ENCODE results near the gene MARCKSL1. TPM values are rescaled to one million over a fixed set of nuclear protein-coding genes. Genes with fewer than 3 reads are reported as not detected.
A peak's percentile ranks its signal among the peaks of the same experiment; 100 is the strongest.

The MARCKSL1 gene
- polyA plus RNA-seq, 1 donor (not counting 4 experiments of a cell fraction or from before 2014, with no cell fraction given) = 8.5 TPM

DNA sequence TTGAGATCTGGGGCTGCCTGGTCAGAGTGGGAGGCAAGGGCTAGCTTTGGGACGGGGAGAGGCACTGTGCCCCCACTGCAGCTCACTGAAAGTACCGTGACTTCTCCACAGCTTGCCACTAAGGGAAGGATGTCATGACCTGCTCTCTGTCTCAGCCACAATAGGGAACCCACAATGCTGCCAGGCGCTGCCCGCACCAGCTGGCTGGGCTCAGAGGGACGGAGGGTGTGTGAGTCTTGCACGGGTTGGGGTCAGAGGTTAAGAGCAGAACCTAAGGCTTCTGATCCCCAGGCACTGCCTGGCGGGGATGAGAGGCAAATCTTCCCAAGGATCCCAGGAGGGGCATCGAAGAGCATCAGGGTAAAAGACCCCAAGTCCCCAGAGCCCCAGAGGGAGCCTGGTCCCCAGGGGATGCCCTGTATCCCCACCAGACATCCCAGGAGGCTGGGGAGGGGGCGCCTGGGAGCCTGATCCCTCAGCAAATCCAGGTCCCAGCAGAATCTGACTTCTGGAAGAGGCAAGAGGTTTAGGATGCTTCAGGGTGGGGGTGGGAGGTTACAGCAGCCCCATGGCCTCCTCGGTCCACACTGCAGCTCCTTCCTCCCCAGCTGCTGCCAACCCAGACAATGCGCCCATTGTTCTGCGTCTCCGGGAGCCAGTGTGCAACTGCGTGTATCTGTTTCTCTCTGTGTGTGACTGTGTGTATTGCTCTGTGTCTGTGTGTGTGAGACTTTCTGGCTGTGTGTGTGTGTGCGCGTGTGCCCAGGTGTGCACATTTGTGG lies 2.0 kb upstream of the MARCKSL1 start:
- Histone ChIP-seq H3K9me3 (ENCODE audit: control insufficient read depth, low read depth, low read length) (no peaks in the 10 kb centered on the region), H3K79me2 (ENCODE audit: control insufficient read depth, insufficient read depth, low read length) (no peaks in the 10 kb centered on the region), H3K9ac (ENCODE audit: control insufficient read depth, extremely low read depth, insufficient read depth, low read length) (peak overlapping the region; percentile 37), H2AFZ (ENCODE audit: control insufficient read depth, low read length) (no peak overlapping the region), H3K4me2 (ENCODE audit: control insufficient read depth, extremely low read depth, insufficient read depth, low read depth, low read length) (no peak overlapping the region), H3K9me1 (ENCODE audit: control insufficient read depth, extremely low read depth, insufficient read depth, low read length) (no peaks in the 10 kb centered on the region), H3K4me3 (ENCODE audit: control insufficient read depth in 2 of 3, extremely low read depth in 1 of 3, insufficient read depth in 2 of 3, low read depth in 1 of 3, low read length in 3 of 3) (no peak overlapping the region), H3K4me1 (ENCODE audit: control insufficient read depth, extremely low read depth, insufficient read depth, low read length) (peaks cover 27% of the 10 kb centered on the region), H3K27ac (ENCODE audit: control insufficient read depth, insufficient read depth, low read length) (no peak overlapping the region), H3K36me3 (ENCODE audit: control insufficient read depth in 2 of 2, extremely low read depth in 1 of 2, insufficient read depth in 2 of 2, low read length in 2 of 2) (no peaks in the 10 kb centered on the region), H3K27me3 (ENCODE audit: control insufficient read depth, extremely low read depth, insufficient read depth, low read length) (peaks cover 14% of the 10 kb centered on the region), H4K20me1 (ENCODE audit: control insufficient read depth, extremely low read depth, insufficient read depth, low read length) (peaks cover 2% of the 10 kb centered on the region)
- dilution Hi-C loops (cut with MboI; ENCODE audit: extremely low pct_ligation_motif_present, low sequenced_read_pairs) = no loop called here
- TF ChIP-seq, protein P1, sequence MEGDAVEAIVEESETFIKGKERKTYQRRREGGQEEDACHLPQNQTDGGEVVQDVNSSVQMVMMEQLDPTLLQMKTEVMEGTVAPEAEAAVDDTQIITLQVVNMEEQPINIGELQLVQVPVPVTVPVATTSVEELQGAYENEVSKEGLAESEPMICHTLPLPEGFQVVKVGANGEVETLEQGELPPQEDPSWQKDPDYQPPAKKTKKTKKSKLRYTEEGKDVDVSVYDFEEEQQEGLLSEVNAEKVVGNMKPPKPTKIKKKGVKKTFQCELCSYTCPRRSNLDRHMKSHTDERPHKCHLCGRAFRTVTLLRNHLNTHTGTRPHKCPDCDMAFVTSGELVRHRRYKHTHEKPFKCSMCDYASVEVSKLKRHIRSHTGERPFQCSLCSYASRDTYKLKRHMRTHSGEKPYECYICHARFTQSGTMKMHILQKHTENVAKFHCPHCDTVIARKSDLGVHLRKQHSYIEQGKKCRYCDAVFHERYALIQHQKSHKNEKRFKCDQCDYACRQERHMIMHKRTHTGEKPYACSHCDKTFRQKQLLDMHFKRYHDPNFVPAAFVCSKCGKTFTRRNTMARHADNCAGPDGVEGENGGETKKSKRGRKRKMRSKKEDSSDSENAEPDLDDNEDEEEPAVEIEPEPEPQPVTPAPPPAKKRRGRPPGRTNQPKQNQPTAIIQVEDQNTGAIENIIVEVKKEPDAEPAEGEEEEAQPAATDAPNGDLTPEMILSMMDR (optimal IDR thresholded peaks at IDR 0.05 in 1 of 3, IDR thresholded peaks at IDR 0.05 in 1 of 3, conservative IDR thresholded peaks at IDR 0.05 in 1 of 3; ENCODE audit: extremely low read depth in 1 of 3, insufficient read depth in 2 of 3, low read length in 3 of 3) = no peak
- TF ChIP-seq EZH2 (IDR thresholded peaks at IDR 0.05; ENCODE audit: low read length) = no peak
- FAIRE-seq (no peak), DNase-seq (ENCODE audit: low read depth, low spot score) (no peak)

DNA sequence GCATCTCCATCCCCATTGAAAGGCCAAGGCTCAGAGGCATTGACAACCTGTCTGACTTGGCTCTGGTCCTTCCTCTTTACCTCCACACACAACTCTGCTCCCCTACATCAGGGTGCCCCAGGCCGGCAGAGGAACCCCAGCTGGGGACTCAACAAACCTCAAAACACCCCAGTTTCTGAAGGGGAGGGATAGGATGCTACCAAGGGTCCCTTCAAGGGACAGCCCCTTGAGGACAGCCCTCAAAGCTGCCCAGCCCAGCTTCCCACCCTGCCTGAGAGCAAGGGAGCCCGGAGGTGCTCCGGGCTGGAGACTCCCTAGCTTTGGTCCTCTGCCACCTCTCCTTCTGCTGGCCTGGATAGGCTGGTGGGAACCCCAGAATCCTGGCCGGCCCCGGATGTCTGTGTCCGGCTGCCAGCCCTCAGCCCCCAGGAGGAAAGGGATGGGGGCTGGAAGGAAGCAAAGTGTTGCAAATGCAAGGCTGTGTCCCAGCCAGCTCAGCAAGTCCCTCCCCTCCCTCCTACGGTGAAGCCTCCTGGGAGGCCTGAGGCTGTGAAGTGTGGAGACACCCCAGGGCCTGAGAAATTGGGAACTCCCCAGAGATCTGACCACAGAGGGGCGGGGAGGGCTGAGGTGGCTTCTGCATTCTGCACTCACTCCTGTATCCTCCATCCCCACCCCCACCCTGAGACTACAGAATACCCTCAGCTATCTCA lies 1.1 kb upstream of the MARCKSL1 start:
- H3K4me1 ChIP-seq (ENCODE audit: control insufficient read depth, extremely low read depth, insufficient read depth, low read length) = peaks cover 34% of the 10 kb centered on the region

More for the DNA sequence above, 1.1 kb upstream of the MARCKSL1 start:
- no peaks in the 10 kb centered on the region for H3K9me1 ChIP-seq (ENCODE audit: control insufficient read depth, extremely low read depth, insufficient read depth, low read length)
- dilution Hi-C loops (cut with MboI; ENCODE audit: extremely low pct_ligation_motif_present, low sequenced_read_pairs) = no loop called here
- H3K9me3 ChIP-seq (ENCODE audit: control insufficient read depth, low read depth, low read length) = no peaks in the 10 kb centered on the region
- TF ChIP-seq, protein P1 (optimal IDR thresholded peaks at IDR 0.05 in 1 of 3, IDR thresholded peaks at IDR 0.05 in 1 of 3, conservative IDR thresholded peaks at IDR 0.05 in 1 of 3; ENCODE audit: extremely low read depth in 1 of 3, insufficient read depth in 2 of 3, low read length in 3 of 3) = no peak
- TF ChIP-seq EZH2 (IDR thresholded peaks at IDR 0.05; ENCODE audit: low read length) = no peak
- no peaks in the 10 kb centered on the region for H3K79me2 ChIP-seq (ENCODE audit: control insufficient read depth, insufficient read depth, low read length)
- no peak overlapping the region for H2AFZ ChIP-seq (ENCODE audit: control insufficient read depth, low read length)
- H3K27me3 ChIP-seq (ENCODE audit: control insufficient read depth, extremely low read depth, insufficient read depth, low read length) = peaks cover 14% of the 10 kb centered on the region
- H3K27ac ChIP-seq (ENCODE audit: control insufficient read depth, insufficient read depth, low read length) = no peak overlapping the region
- peaks cover 2% of the 10 kb centered on the region for H4K20me1 ChIP-seq (ENCODE audit: control insufficient read depth, extremely low read depth, insufficient read depth, low read length)
- no peak for FAIRE-seq
- no peak for DNase-seq (ENCODE audit: low read depth, low spot score)
- no peak overlapping the region for H3K4me2 ChIP-seq (ENCODE audit: control insufficient read depth, extremely low read depth, insufficient read depth, low read depth, low read length)
- no peak overlapping the region for H3K9ac ChIP-seq (ENCODE audit: control insufficient read depth, extremely low read depth, insufficient read depth, low read length)
- no peak overlapping the region for H3K4me3 ChIP-seq (ENCODE audit: control insufficient read depth in 2 of 3, extremely low read depth in 1 of 3, insufficient read depth in 2 of 3, low read depth in 1 of 3, low read length in 3 of 3)
- peaks cover 3 to 6% of the 10 kb centered on the region in 2 experiments for H3K36me3 ChIP-seq (ENCODE audit: control insufficient read depth in 2 of 2, extremely low read depth in 1 of 2, insufficient read depth in 2 of 2, low read length in 2 of 2)
